ENCODE data around the gene CPT1B.

The CPT1B gene

GRCh38 chr22:50574383-50574755 lies 3.9 kb downstream of the CPT1B start:
- no peaks in the 10 kb centered on the region for H3K27me3 ChIP-seq (ENCODE audit: low read depth, low read length)
- peaks cover 5 to 47% of the 10 kb centered on the region in 2 donors for H3K36me3 ChIP-seq (ENCODE audit: control insufficient read depth in 1 of 2, insufficient read depth in 2 of 2, low read length in 2 of 2)
- no peak overlapping the region for H3K4me3 ChIP-seq (ENCODE audit: low read depth in 1 of 2, low read length in 2 of 2)
- H3K4me1 ChIP-seq (ENCODE audit: control insufficient read depth in 1 of 2, insufficient read depth in 2 of 2, low read length in 2 of 2): peaks cover 0 to 17% of the 10 kb centered on the region in 2 donors
- H3K27ac ChIP-seq (ENCODE audit: low read length): no peak overlapping the region
- H3K9me3 ChIP-seq (ENCODE audit: control insufficient read depth in 1 of 2, low read length in 2 of 2): no peaks in the 10 kb centered on the region

GRCh38 chr22:50573491-50574382 lies 4.5 kb downstream of the CPT1B start:
- H3K36me3 ChIP-seq (ENCODE audit: control insufficient read depth in 1 of 2, insufficient read depth in 2 of 2, low read length in 2 of 2): peaks cover 9 to 53% of the 10 kb centered on the region in 2 donors
- no peak overlapping the region for H3K27ac ChIP-seq (ENCODE audit: low read length)
- no peaks in the 10 kb centered on the region for H3K9me3 ChIP-seq (ENCODE audit: control insufficient read depth in 1 of 2, low read length in 2 of 2)
- no peaks in the 10 kb centered on the region for H3K27me3 ChIP-seq (ENCODE audit: low read depth, low read length)
- H3K4me1 ChIP-seq (ENCODE audit: control insufficient read depth in 1 of 2, insufficient read depth in 2 of 2, low read length in 2 of 2): peaks cover 0 to 10% of the 10 kb centered on the region in 2 donors
- H3K4me3 ChIP-seq (ENCODE audit: low read depth in 1 of 2, low read length in 2 of 2): no peak overlapping the region

- no peaks in the 10 kb centered on the region for H3K27me3 ChIP-seq (ENCODE audit: low read depth, low read length)
- H3K9me3 ChIP-seq (ENCODE audit: control insufficient read depth in 1 of 2, low read length in 2 of 2): no peaks in the 10 kb centered on the region
- H3K27ac ChIP-seq (ENCODE audit: low read length): no peak overlapping the region
- no peak overlapping the region for H3K4me3 ChIP-seq (ENCODE audit: low read depth in 1 of 2, low read length in 2 of 2)
- peaks cover 0 to 4% of the 10 kb centered on the region in 2 donors for H3K4me1 ChIP-seq (ENCODE audit: control insufficient read depth in 1 of 2, insufficient read depth in 2 of 2, low read length in 2 of 2)
- H3K36me3 ChIP-seq (ENCODE audit: control insufficient read depth in 1 of 2, insufficient read depth in 2 of 2, low read length in 2 of 2): peaks cover 9 to 59% of the 10 kb centered on the region in 2 donors
Observed at GRCh38 chr22:50572965-50573364, 5.3 kb downstream of the CPT1B start.

GRCh38 chr22:50571264-50572175 lies 6.7 kb downstream of the CPT1B start:
- H3K4me3 ChIP-seq (ENCODE audit: low read depth in 1 of 2, low read length in 2 of 2): no peak overlapping the region
- H3K27ac ChIP-seq (ENCODE audit: low read length): no peak overlapping the region
- no peaks in the 10 kb centered on the region for H3K27me3 ChIP-seq (ENCODE audit: low read depth, low read length)
- H3K36me3 ChIP-seq (ENCODE audit: control insufficient read depth in 1 of 2, insufficient read depth in 2 of 2, low read length in 2 of 2): peaks cover 9 to 63% of the 10 kb centered on the region in 2 donors
- no peaks in the 10 kb centered on the region for H3K9me3 ChIP-seq (ENCODE audit: control insufficient read depth in 1 of 2, low read length in 2 of 2)
- H3K4me1 ChIP-seq (ENCODE audit: control insufficient read depth in 1 of 2, insufficient read depth in 2 of 2, low read length in 2 of 2): no peaks in the 10 kb centered on the region

- H3K9me3 ChIP-seq (ENCODE audit: control insufficient read depth in 1 of 2, low read length in 2 of 2): no peaks in the 10 kb centered on the region
- H3K4me3 ChIP-seq (ENCODE audit: low read depth in 1 of 2, low read length in 2 of 2): no peak overlapping the region
- H3K27me3 ChIP-seq (ENCODE audit: low read depth, low read length): no peaks in the 10 kb centered on the region
- no peak overlapping the region for H3K27ac ChIP-seq (ENCODE audit: low read length)
- H3K36me3 ChIP-seq (ENCODE audit: control insufficient read depth in 1 of 2, insufficient read depth in 2 of 2, low read length in 2 of 2): peaks cover 9 to 61% of the 10 kb centered on the region in 2 donors
- no peaks in the 10 kb centered on the region for H3K4me1 ChIP-seq (ENCODE audit: control insufficient read depth in 1 of 2, insufficient read depth in 2 of 2, low read length in 2 of 2)
Observed at GRCh38 chr22:50570861-50571260, 7.4 kb downstream of the CPT1B start.

- no peaks in the 10 kb centered on the region for H3K9me3 ChIP-seq (ENCODE audit: control insufficient read depth in 1 of 2, low read length in 2 of 2)
- peaks cover 9 to 56% of the 10 kb centered on the region in 2 donors for H3K36me3 ChIP-seq (ENCODE audit: control insufficient read depth in 1 of 2, insufficient read depth in 2 of 2, low read length in 2 of 2)
Observed at GRCh38 chr22:50569896-50570535, 8.2 kb downstream of the CPT1B start.

GRCh38 chr22:50569041-50569459 lies 9.2 kb downstream of the CPT1B start:
- H3K9me3 ChIP-seq (ENCODE audit: control insufficient read depth in 1 of 2, low read length in 2 of 2): no peaks in the 10 kb centered on the region
- H3K27me3 ChIP-seq (ENCODE audit: low read depth, low read length): no peaks in the 10 kb centered on the region
- no peak overlapping the region for H3K4me3 ChIP-seq (ENCODE audit: low read depth in 1 of 2, low read length in 2 of 2)
- peaks cover 9 to 54% of the 10 kb centered on the region in 2 donors for H3K36me3 ChIP-seq (ENCODE audit: control insufficient read depth in 1 of 2, insufficient read depth in 2 of 2, low read length in 2 of 2)
- H3K27ac ChIP-seq (ENCODE audit: low read length): no peak overlapping the region
- no peaks in the 10 kb centered on the region for H3K4me1 ChIP-seq (ENCODE audit: control insufficient read depth in 1 of 2, insufficient read depth in 2 of 2, low read length in 2 of 2)

More at GRCh38 chr22:50569896-50570535, 8.2 kb downstream of the CPT1B start:
- Histone ChIP-seq H3K4me1 (ENCODE audit: control insufficient read depth in 1 of 2, insufficient read depth in 2 of 2, low read length in 2 of 2) (no peaks in the 10 kb centered on the region), H3K4me3 (ENCODE audit: low read depth in 1 of 2, low read length in 2 of 2) (no peak overlapping the region), H3K27ac (ENCODE audit: low read length) (no peak overlapping the region), H3K27me3 (ENCODE audit: low read depth, low read length) (no peaks in the 10 kb centered on the region)

GRCh38 chr22:50568626-50569025 lies 9.6 kb downstream of the CPT1B start:
- Histone ChIP-seq H3K27me3 (ENCODE audit: low read depth, low read length) (no peaks in the 10 kb centered on the region), H3K9me3 (ENCODE audit: control insufficient read depth in 1 of 2, low read length in 2 of 2) (no peaks in the 10 kb centered on the region), H3K4me3 (ENCODE audit: low read depth in 1 of 2, low read length in 2 of 2) (no peak overlapping the region), H3K4me1 (ENCODE audit: control insufficient read depth in 1 of 2, insufficient read depth in 2 of 2, low read length in 2 of 2) (peaks cover 2 to 3% of the 10 kb centered on the region in 2 donors), H3K36me3 (ENCODE audit: control insufficient read depth in 1 of 2, insufficient read depth in 2 of 2, low read length in 2 of 2) (peaks cover 9 to 49% of the 10 kb centered on the region in 2 donors), H3K27ac (ENCODE audit: low read length) (no peak overlapping the region)

GRCh38 chr22:50567721-50568252 lies 10.4 kb downstream of the CPT1B start:
- Histone ChIP-seq H3K4me3 (ENCODE audit: low read depth in 1 of 2, low read length in 2 of 2) (no peak overlapping the region), H3K27me3 (ENCODE audit: low read depth, low read length) (no peaks in the 10 kb centered on the region), H3K9me3 (ENCODE audit: control insufficient read depth in 1 of 2, low read length in 2 of 2) (no peaks in the 10 kb centered on the region), H3K4me1 (ENCODE audit: control insufficient read depth in 1 of 2, insufficient read depth in 2 of 2, low read length in 2 of 2) (peaks cover 2 to 3% of the 10 kb centered on the region in 2 donors), H3K36me3 (ENCODE audit: control insufficient read depth in 1 of 2, insufficient read depth in 2 of 2, low read length in 2 of 2) (peaks cover 9 to 46% of the 10 kb centered on the region in 2 donors), H3K27ac (ENCODE audit: low read length) (no peak overlapping the region)

- Histone ChIP-seq H3K4me1 (ENCODE audit: control insufficient read depth in 1 of 2, insufficient read depth in 2 of 2, low read length in 2 of 2) (peaks cover 2 to 3% of the 10 kb centered on the region in 2 donors), H3K4me3 (ENCODE audit: low read depth in 1 of 2, low read length in 2 of 2) (no peak overlapping the region), H3K9me3 (ENCODE audit: control insufficient read depth in 1 of 2, low read length in 2 of 2) (no peaks in the 10 kb centered on the region), H3K27me3 (ENCODE audit: low read depth, low read length) (no peaks in the 10 kb centered on the region), H3K36me3 (ENCODE audit: control insufficient read depth in 1 of 2, insufficient read depth in 2 of 2, low read length in 2 of 2) (peaks cover 3 to 15% of the 10 kb centered on the region in 2 donors), H3K27ac (ENCODE audit: low read length) (no peak overlapping the region)
Observed at GRCh38 chr22:50564289-50564688, 13.9 kb downstream of the CPT1B start.
